ENCODE results near the gene PICALM.
A peak's percentile ranks its signal among the peaks of the same experiment; 100 is the strongest.
"Not testable (repeated sequence)": the region's sequence is repeated elsewhere in the genome, so short reads cannot be mapped to it uniquely, and the experiment has no call there.

The PICALM gene

GRCh38 chr11:85934596-85935169 lies 134.2 kb downstream of the PICALM start:
- no peak for DNase-seq (ENCODE audit: low read depth)
- H3K4me3 ChIP-seq (ENCODE audit: low read depth, low read length) = no peak overlapping the region
- TF ChIP-seq MAX (IDR thresholded peaks at IDR 0.05; ENCODE audit: low read depth, low read length) = no peak
- TF ChIP-seq CTCF (IDR thresholded peaks at IDR 0.05; ENCODE audit: low read depth, low read length) = no peak
- TF ChIP-seq MYC (IDR thresholded peaks at IDR 0.05; ENCODE audit: low read depth, low read length) = no peak
- no peak for TF ChIP-seq POLR2A (IDR thresholded peaks at IDR 0.05; ENCODE audit: extremely low read depth, insufficient read length)

GRCh38 chr11:85930879-85931366 lies 138.0 kb downstream of the PICALM start:
- no peak overlapping the region for H3K4me3 ChIP-seq (ENCODE audit: low read depth, low read length)

GRCh38 chr11:85926653-85927214 lies 142.2 kb downstream of the PICALM start:
- not testable (repeated sequence) for H3K4me3 ChIP-seq (ENCODE audit: low read depth, low read length); DNase-seq (ENCODE audit: low read depth)

More at GRCh38 chr11:85930879-85931366, 138.0 kb downstream of the PICALM start:
- DNase-seq (ENCODE audit: low read depth) = no peak
- TF ChIP-seq MAX (IDR thresholded peaks at IDR 0.05; ENCODE audit: low read depth, low read length) = no peak
- no peak for TF ChIP-seq MYC (IDR thresholded peaks at IDR 0.05; ENCODE audit: low read depth, low read length)
- no peak for TF ChIP-seq POLR2A (IDR thresholded peaks at IDR 0.05; ENCODE audit: extremely low read depth, insufficient read length)

- TF ChIP-seq MYC (IDR thresholded peaks at IDR 0.05; ENCODE audit: low read depth, low read length) (no peak), CTCF (IDR thresholded peaks at IDR 0.05; ENCODE audit: low read depth, low read length) (no peak), POLR2A (IDR thresholded peaks at IDR 0.05; ENCODE audit: extremely low read depth, insufficient read length) (no peak), MAX (IDR thresholded peaks at IDR 0.05; ENCODE audit: low read depth, low read length) (no peak)
- no peak overlapping the region for H3K4me3 ChIP-seq (ENCODE audit: low read depth, low read length)
- no peak for DNase-seq (ENCODE audit: low read depth)
Measured at GRCh38 chr11:85923455-85923854, 145.4 kb downstream of the PICALM start.

GRCh38 chr11:85922367-85922766 lies 146.5 kb downstream of the PICALM start:
- no peak for TF ChIP-seq CTCF (IDR thresholded peaks at IDR 0.05; ENCODE audit: low read depth, low read length)
- no peak for TF ChIP-seq MYC (IDR thresholded peaks at IDR 0.05; ENCODE audit: low read depth, low read length)
- TF ChIP-seq POLR2A (IDR thresholded peaks at IDR 0.05; ENCODE audit: extremely low read depth, insufficient read length) = no peak
- no peak for TF ChIP-seq MAX (IDR thresholded peaks at IDR 0.05; ENCODE audit: low read depth, low read length)
- H3K4me3 ChIP-seq (ENCODE audit: low read depth, low read length) = no peak overlapping the region
- DNase-seq (ENCODE audit: low read depth) = no peak

GRCh38 chr11:85918910-85919794 lies 149.7 kb downstream of the PICALM start:
- no peak for TF ChIP-seq MYC (IDR thresholded peaks at IDR 0.05; ENCODE audit: low read depth, low read length)
- no peak for TF ChIP-seq CTCF (IDR thresholded peaks at IDR 0.05; ENCODE audit: low read depth, low read length)
- no peak for TF ChIP-seq POLR2A (IDR thresholded peaks at IDR 0.05; ENCODE audit: extremely low read depth, insufficient read length)
- no peak for TF ChIP-seq MAX (IDR thresholded peaks at IDR 0.05; ENCODE audit: low read depth, low read length)
- H3K4me3 ChIP-seq (ENCODE audit: low read depth, low read length) = no peak overlapping the region
- peak; percentile 78 for DNase-seq (ENCODE audit: low read depth)

All from NB4 (cell line).